Naive thymus-derived CD4-positive, alpha-beta T cell (primary cell): ENCODE measurements around the gene NUP160. TPM values are rescaled to one million over a fixed set of nuclear protein-coding genes. Genes with fewer than 3 reads are reported as not detected.
"Not testable (repeated sequence)": the region's sequence is repeated elsewhere in the genome, so short reads cannot be mapped to it uniquely, and the experiment has no call there.

Experiments
- ATAC-seq: fragments of 150-1000 bp; cut with Tn5 transposase; 2 replicates; pipeline ENCODE4 v1.10.0; 2021; ENCODE audit warnings: mild to moderate bottlenecking, moderate library complexity
- CTCF ChIA-PET: fragments of 350-600 bp; sonication (Branson Sonifier 250); formaldehyde crosslinking; loops from one replicate; lab custom pipeline; 2021; ENCODE audit warnings: antibody characterized with exemption; lab: Charles Lee
- POLR2A ChIA-PET: fragments of 350-600 bp; sonication (Branson Sonifier 250); formaldehyde crosslinking; loops from one replicate; lab custom pipeline; 2021; ENCODE audit warnings: antibody characterized with exemption, inconsistent platforms; lab: Charles Lee
- DNase-seq, 9 donors: peaks; one replicate each; pipeline versions ENCODE4 v3.0.0 to v3.0.0-alpha.2; 2020 to 2022; ENCODE audit warnings: mixed read lengths in 1 of 9
- H3K27ac ChIP-seq: one replicate; pipeline ENCODE4 v1.7.0; 2013; ENCODE audit warnings: mild to moderate bottlenecking, low read depth, low read length, moderate library complexity
- H3K27me3 ChIP-seq, 2 donors: one replicate each; pipeline ENCODE4 v1.7.0; 2013; ENCODE audit warnings: low read length in 2 of 2, mild to moderate bottlenecking in 2 of 2, moderate library complexity in 2 of 2; ENCODE audit not compliant: control insufficient read depth in 2 of 2, insufficient read depth in 2 of 2
- H3K36me3 ChIP-seq, 3 experiments: 1 replicate in 2 of 3; 2 replicates in 1 of 3; pipeline ENCODE4 v1.7.0; 2013; ENCODE audit warnings: low read length in 3 of 3, mild to moderate bottlenecking in 3 of 3, moderate library complexity in 1 of 3; ENCODE audit not compliant: insufficient read depth in 3 of 3, control insufficient read depth in 2 of 3
- H3K4me1 ChIP-seq, 2 donors: one replicate each; pipeline ENCODE4 v1.7.0; 2013; ENCODE audit warnings: low read length in 2 of 2, mild to moderate bottlenecking in 2 of 2, moderate library complexity in 1 of 2; ENCODE audit not compliant: control insufficient read depth in 2 of 2, insufficient read depth in 2 of 2
- H3K4me3 ChIP-seq: 2 replicates; pipeline ENCODE4 v1.7.0; 2013; ENCODE audit warnings: mild to moderate bottlenecking, low read length
- H3K9me3 ChIP-seq, 3 experiments: 1 replicate in 2 of 3; 2 replicates in 1 of 3; pipeline ENCODE4 v1.7.0; 2013; ENCODE audit warnings: low read length in 3 of 3; ENCODE audit not compliant: control insufficient read depth in 2 of 3
- H3K27ac Mint-ChIP-seq, 9 donors: one replicate each; pipeline ENCODE4 v1.8.0; 2020 to 2022; ENCODE audit warnings: mixed read lengths in 9 of 9, mild to moderate bottlenecking in 8 of 9, moderate library complexity in 5 of 9, inconsistent platforms in 2 of 9
- H3K27me3 Mint-ChIP-seq, 5 donors: one replicate each; pipeline ENCODE4 v1.8.0; 2021 to 2022; ENCODE audit warnings: mixed read lengths in 5 of 5, mild to moderate bottlenecking in 1 of 5
- H3K36me3 Mint-ChIP-seq, 5 donors: one replicate each; pipeline ENCODE4 v1.8.0; 2020 to 2022; ENCODE audit warnings: mixed read lengths in 5 of 5, mild to moderate bottlenecking in 3 of 5, inconsistent platforms in 1 of 5
- H3K4me1 Mint-ChIP-seq, 7 donors: one replicate each; pipeline ENCODE4 v1.8.0; 2020 to 2022; ENCODE audit warnings: mixed read lengths in 7 of 7, mild to moderate bottlenecking in 3 of 7, inconsistent platforms in 1 of 7
- H3K4me3 Mint-ChIP-seq, 10 donors: one replicate each; pipeline ENCODE4 v1.8.0; 2020 to 2022; ENCODE audit warnings: mild to moderate bottlenecking in 10 of 10, mixed read lengths in 10 of 10, moderate library complexity in 6 of 10, inconsistent platforms in 2 of 10
- H3K9me3 Mint-ChIP-seq, 11 donors: one replicate each; pipeline ENCODE4 v1.8.0; 2020 to 2022; ENCODE audit warnings: mixed read lengths in 11 of 11, mild to moderate bottlenecking in 4 of 11, inconsistent platforms in 1 of 11, moderate library complexity in 1 of 11
- intact Hi-C, 2 donors: fragments of 100-400 bp; cut with micrococcal nuclease; formaldehyde crosslinking; loops; one replicate each; pipeline ENCODE4 v1.15.1; 2023
- polyA plus RNA-seq, 2 donors: library from polyadenylated mRNA; unstranded; fragments of 300-500 nt; fragmentation: Illumina TruSeq; gene quantifications; one replicate each; pipeline ENCODE4 v1.2.3, GENCODE V29; 2021
- total RNA-seq, 6 experiments: library from RNA in 5 of 6; stranded (reverse) in 5 of 6; gene quantifications; 1 replicate in 5 of 6; 2 replicates in 1 of 6; pipeline ENCODE4 v1.2.3 and lab custom pipeline; 2021 to 2026

The NUP160 gene
- total and polyA plus RNA-seq, 7 experiments from 2014 or later, result 35.1 to 68.0 (median 61.1) TPM

DNA sequence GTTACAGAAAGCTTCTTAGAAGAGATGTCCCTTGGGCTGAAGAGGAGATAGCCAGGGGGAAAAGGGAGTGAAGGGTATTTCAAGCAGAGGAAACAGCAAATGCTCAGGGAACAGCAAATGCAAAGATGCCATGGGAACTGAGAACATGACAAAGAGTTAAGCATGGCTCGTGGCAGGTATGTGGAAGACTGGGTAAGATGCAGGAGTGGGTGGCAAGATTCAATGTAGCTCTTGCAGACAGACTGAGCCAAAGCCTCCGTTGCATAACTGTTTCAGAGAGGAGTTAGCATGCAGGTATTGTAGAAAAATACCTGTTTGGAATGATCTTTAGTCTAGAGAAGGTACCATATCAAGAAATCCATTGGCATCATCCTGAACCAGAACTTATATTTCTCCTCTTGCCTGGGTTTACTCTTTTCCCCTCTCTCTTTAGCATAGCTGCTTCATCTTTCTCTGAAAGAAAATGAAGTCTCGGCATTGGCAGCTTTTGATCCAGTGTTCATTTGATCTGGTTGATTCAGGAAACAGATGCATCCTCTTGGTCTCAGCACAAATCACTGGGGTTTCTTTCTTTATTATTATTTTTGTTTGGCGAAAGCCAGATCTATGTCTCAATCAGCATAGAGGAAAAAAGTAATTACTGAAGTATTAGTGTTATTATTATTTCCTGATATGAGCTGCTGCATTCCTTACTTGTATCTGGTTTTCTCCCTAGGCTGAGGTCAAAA, 41.7 kb upstream of the NUP160 start:
- Mint-ChIP-seq H3K27me3 (peaks cover 0 to 12% (median 0%) of the 10 kb centered on the region in 5 donors), H3K27ac (peak overlapping the region in 8 of 9 donors; percentile 16 to 74 (median 46)), H3K9me3 (no peaks in the 10 kb centered on the region), H3K4me1 (peaks cover 15 to 56% (median 48%) of the 10 kb centered on the region in 7 donors), H3K4me3 (peak overlapping the region in 9 of 10 donors; percentile 16 to 74 (median 56)), H3K36me3 (peaks cover 0 to 2% (median 0%) of the 10 kb centered on the region in 5 donors)
- no peaks in the 10 kb centered on the region for H3K27me3 ChIP-seq
- no peak overlapping the region for H3K4me3 ChIP-seq
- ChIA-PET POLR2A (interaction anchor here (1.2 to 1.5 kb wide), 3 partner anchors 18 to 45 kb away, joined by 4 read pairs; no protein-coding TSS in a partner anchor), CTCF (interaction anchor here (0.6 to 1.0 kb wide), 3 partner anchors 21 to 93 kb away, joined by 3 read pairs; no protein-coding TSS in a partner anchor)
- H3K36me3 ChIP-seq, result no peaks in the 10 kb centered on the region
- DNase-seq (peak in 6 of 9 donors; percentile 17 to 52 (median 38)), ATAC-seq (peak; percentile 54)
- no peaks in the 10 kb centered on the region for H3K9me3 ChIP-seq
- intact Hi-C loops, result loop anchor here in 1 of 2 donors (5.0 kb wide), 1 partner anchor 32 kb away; no protein-coding TSS in a partner anchor
- peaks cover 6 to 51% of the 10 kb centered on the region in 2 donors for H3K4me1 ChIP-seq
- H3K27ac ChIP-seq, result no peak overlapping the region

DNA sequence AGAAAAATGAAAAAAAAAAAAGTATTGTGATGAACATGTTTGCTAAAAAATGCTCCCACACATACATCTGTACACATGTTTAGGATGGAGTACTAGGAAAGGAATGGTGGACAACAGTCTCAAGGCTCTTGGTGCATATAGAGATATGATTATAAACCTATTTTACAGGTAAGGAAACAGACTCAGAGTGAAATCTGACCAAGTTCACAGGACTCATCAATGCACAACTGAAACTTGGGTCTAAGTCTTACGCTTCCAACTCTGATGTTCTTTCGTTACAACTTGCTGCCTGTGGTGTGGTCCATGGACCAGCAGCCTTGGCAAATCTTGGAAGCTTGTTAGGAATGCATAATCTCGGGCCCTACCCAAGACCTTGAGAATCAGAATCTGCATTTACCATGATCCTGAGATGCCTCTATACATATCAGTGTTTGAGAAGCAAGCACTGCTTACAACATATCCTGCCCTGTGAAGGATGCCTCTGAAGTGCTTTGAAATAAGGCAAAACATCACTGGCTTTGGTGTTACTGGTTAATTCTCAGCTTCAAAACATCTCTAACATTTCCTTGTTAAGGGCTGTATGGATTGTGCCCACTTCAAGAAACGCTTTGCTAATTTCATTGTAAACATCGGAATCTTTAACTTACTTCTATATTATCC, 39.9 kb upstream of the NUP160 start:
- Mint-ChIP-seq H3K27ac (peak overlapping the region in 8 of 9 donors; percentile 3 to 93 (median 78)), H3K9me3 (no peaks in the 10 kb centered on the region), H3K4me1 (peaks cover 16 to 66% (median 58%) of the 10 kb centered on the region in 7 donors), H3K27me3 (peaks cover 0 to 3% (median 0%) of the 10 kb centered on the region in 5 donors), H3K4me3 (peak overlapping the region; percentile 13 to 74 (median 60)), H3K36me3 (peaks cover 0 to 3% (median 0%) of the 10 kb centered on the region in 5 donors)
- ChIA-PET CTCF (interaction anchor here (0.5 to 1.2 kb wide), 6 partner anchors 10 to 520 kb away, joined by 3 to 4 read pairs (median 3); no protein-coding TSS in a partner anchor), POLR2A (interaction anchor here (0.6 to 1.8 kb wide), 4 partner anchors 18 to 40 kb away, joined by 3 to 5 read pairs (median 4); partner anchors contain the start of gene NUP160)
- no peaks in the 10 kb centered on the region for H3K27me3 ChIP-seq
- H3K36me3 ChIP-seq, result no peaks in the 10 kb centered on the region
- intact Hi-C loops, result loop anchor here in 1 of 2 donors (2.0 to 5.0 kb wide), 2 partner anchors 34 to 67 kb away; no protein-coding TSS in a partner anchor
- H3K4me3 ChIP-seq, result no peak overlapping the region
- DNase-seq, result peak in 6 of 9 donors; percentile 16 to 60 (median 48)
- no peak overlapping the region for H3K27ac ChIP-seq
- peaks cover 6 to 56% of the 10 kb centered on the region in 2 donors for H3K4me1 ChIP-seq
- ATAC-seq, result peak; percentile 67
- H3K9me3 ChIP-seq, result no peaks in the 10 kb centered on the region

DNA sequence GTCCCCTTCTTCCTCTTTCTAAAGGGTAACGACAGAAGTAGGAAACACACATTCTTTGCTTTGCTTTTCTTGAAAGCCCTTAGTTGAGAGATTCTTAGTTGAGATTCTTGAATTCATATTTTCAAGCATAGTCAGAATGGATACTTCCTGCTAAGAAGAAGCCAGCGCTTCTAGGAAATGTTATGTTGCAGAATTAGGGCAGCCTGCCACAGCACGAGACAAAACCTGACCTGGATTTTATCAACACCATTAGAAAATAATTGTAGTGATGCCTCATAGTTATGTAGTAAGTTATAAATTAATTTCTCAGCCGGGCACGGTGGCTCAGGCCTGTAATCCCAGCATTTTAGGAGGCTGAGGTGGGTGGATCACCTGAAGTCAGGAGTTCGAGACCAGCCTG, 37.9 kb upstream of the NUP160 start:
- no peaks in the 10 kb centered on the region for H3K9me3 ChIP-seq
- peaks cover 0 to 3% (median 0%) of the 10 kb centered on the region in 5 donors for H3K36me3 Mint-ChIP-seq
- intact Hi-C loops, result loop anchor here in 1 of 2 donors (2.0 to 5.0 kb wide), 2 partner anchors 36 to 69 kb away; no protein-coding TSS in a partner anchor
- peak overlapping the region; percentile 86 to 95 (median 90) for H3K27ac Mint-ChIP-seq
- H3K4me3 ChIP-seq, result no peak overlapping the region
- no peaks in the 10 kb centered on the region for H3K9me3 Mint-ChIP-seq
- H3K4me3 Mint-ChIP-seq, result peak overlapping the region; percentile 43 to 85 (median 73)
- ChIA-PET CTCF (no interaction called here), POLR2A (interaction anchor here (1.2 kb wide), 1 partner anchor 34 kb away, joined by 3 read pairs; no protein-coding TSS in a partner anchor)
- peaks cover 6 to 56% of the 10 kb centered on the region in 2 donors for H3K4me1 ChIP-seq
- peaks cover 0 to 3% (median 0%) of the 10 kb centered on the region in 5 donors for H3K27me3 Mint-ChIP-seq
- peak; percentile 27 for ATAC-seq
- peak in 5 of 9 donors; percentile 30 to 58 (median 45) for DNase-seq
- peak overlapping the region; percentile 52 for H3K27ac ChIP-seq
- H3K4me1 Mint-ChIP-seq, result peaks cover 16 to 65% (median 58%) of the 10 kb centered on the region in 7 donors
- no peaks in the 10 kb centered on the region for H3K36me3 ChIP-seq
- no peaks in the 10 kb centered on the region for H3K27me3 ChIP-seq

DNA sequence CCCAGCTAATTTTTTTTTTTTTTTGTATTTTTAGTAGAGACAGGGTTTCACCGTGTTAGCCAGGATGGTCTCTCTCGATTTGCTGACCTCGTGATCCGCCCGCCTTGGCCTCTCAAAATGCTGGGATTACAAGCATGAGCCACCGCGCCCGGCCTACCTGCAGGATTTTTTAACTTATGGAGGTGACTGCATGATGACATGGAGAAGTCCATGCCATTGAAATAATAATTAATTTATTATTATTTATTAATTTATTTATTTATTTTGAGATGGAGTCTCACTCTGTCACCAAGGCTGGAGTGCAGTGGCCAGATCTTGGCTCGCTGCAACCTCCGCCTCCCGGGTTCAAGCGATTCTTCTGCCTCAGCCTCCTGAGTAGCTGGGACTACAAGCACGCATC, 34.3 kb upstream of the NUP160 start:
- intact Hi-C loops, H3K27ac ChIP-seq, DNase-seq, H3K4me3 ChIP-seq, H3K27me3 Mint-ChIP-seq, ATAC-seq, H3K9me3 ChIP-seq, H3K9me3 Mint-ChIP-seq, H3K36me3 ChIP-seq, H3K27me3 ChIP-seq, H3K4me3 Mint-ChIP-seq: not testable (repeated sequence)
- H3K4me1 ChIP-seq, result peaks cover 0 to 28% of the 10 kb centered on the region in 2 donors
- ChIA-PET CTCF (interaction anchor here (0.7 kb wide), 1 partner anchor 15 kb away, joined by 4 read pairs; no protein-coding TSS in a partner anchor), POLR2A (interaction anchor here (0.6 kb wide), 2 partner anchors 17 to 116 kb away, joined by 5 read pairs; no protein-coding TSS in a partner anchor)
- H3K4me1 Mint-ChIP-seq, result peaks cover 11 to 42% (median 33%) of the 10 kb centered on the region in 7 donors
- peaks cover 0 to 12% (median 0%) of the 10 kb centered on the region in 5 donors for H3K36me3 Mint-ChIP-seq
- H3K27ac Mint-ChIP-seq, result peak overlapping the region in 1 of 9 donors; percentile 69

DNA sequence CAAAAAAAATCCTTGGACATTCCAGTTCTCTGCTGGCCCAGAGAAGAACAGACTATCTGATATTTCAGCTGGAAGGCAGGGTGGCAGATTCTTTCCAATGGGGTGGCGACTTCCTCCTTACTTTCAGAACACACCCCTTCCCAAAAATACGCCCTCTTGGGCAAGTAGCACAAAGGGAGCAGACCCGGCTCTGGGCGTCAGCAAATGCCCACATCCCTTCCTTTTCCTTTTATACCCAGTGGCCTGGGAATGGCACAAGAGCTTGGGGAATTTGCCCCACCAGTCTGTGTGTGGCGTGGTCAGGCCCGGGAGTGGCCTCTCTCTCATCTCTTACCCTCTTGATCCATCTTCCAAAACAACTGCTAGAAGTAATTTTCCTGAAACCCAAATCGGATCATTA, 33.0 kb upstream of the NUP160 start:
- Mint-ChIP-seq H3K27ac (no peak overlapping the region), H3K27me3 (peaks cover 0 to 6% (median 0%) of the 10 kb centered on the region in 5 donors), H3K36me3 (peaks cover 0 to 14% (median 4%) of the 10 kb centered on the region in 5 donors), H3K9me3 (peaks cover 0 to 16% (median 3%) of the 10 kb centered on the region in 11 donors), H3K4me3 (no peak overlapping the region), H3K4me1 (peaks cover 9 to 31% (median 27%) of the 10 kb centered on the region in 7 donors)
- POLR2A ChIA-PET, result interaction anchor here (0.6 kb wide), 1 partner anchor 49 kb away, joined by 3 read pairs; no protein-coding TSS in a partner anchor
- Histone ChIP-seq H3K36me3 (no peaks in the 10 kb centered on the region), H3K4me1 (peaks cover 0 to 18% of the 10 kb centered on the region in 2 donors), H3K4me3 (no peak overlapping the region), H3K27ac (no peak overlapping the region), H3K27me3 (no peaks in the 10 kb centered on the region), H3K9me3 (no peaks in the 10 kb centered on the region)
- DNase-seq, result no peak
- intact Hi-C loops, result no loop called here
- no peak for ATAC-seq
- CTCF ChIA-PET, result no interaction called here
